RKO (cell line): ENCODE measurements around the gene COBLL1.
"Not testable (repeated sequence)": the region's sequence is repeated elsewhere in the genome, so short reads cannot be mapped to it uniquely, and the experiment has no call there.

Source experiments
- DNase-seq: peaks from one replicate; pipeline ENCODE4 v3.0.0-alpha.2; 2016; ENCODE audit warnings: low spot score

The COBLL1 gene

GRCh38 chr2:164841719-164842623 is at the start of gene COBLL1:
Gene COBLL1, minus strand, starts transcription at chr2:164841823. Its CDS starts 627 bp downstream, at chr2:164841196.
- peak; percentile 55 for DNase-seq

- DNase-seq = no peak
Measured at GRCh38 chr2:164890544-164890943, 48.9 kb upstream of the COBLL1 start.

DNA sequence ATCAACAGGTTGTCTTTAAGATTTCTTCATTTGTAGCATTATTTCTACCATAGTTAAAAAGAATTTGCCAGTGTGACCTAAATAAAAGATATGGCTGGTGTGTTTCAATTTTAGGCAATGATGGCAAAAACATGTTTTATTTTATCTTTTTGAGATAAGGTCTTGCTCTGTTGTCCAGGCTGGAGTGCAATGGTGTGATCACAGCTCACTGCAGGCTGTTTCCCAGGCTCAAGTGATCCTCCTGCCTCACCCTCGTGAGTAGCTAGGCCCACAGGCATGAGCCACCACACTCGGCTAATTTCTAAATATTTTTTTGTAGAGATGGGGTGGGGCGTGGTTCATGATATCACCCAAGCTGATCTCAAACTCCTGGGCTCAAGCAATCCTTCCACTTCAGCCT is 47.0 kb upstream of the COBLL1 start:
- DNase-seq = no peak

DNA sequence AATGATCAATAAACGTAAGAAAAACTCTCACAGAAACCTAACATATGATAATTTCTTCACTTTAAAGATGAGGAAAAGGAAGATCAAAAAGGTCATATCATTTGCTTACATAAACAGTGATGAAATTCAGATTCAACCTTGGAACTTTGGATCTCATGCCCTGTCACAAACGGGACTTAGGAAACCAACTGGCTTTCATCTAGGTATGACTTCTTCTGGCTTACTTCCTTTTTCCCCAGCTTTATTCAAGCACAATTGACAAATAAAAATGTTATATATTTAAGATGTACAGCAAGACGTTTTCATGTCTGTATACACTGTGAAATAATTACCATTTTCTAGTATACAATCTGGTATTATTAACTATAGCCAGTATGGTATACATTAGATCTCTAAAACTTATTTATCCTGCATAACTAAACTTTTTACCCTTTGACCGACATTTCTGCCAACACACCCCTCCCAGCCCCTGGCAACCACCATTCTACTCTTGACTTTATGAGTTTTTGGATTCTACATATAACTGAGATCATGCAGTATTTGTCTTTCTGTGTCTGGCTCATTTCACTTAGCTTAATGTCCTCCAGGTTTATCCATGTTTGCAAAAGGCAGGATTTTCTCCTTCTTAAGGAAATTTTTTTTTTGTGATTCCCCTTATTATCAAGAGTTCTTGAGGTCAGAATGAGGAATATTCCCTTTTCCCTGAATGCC is 46.0 kb upstream of the COBLL1 start:
- DNase-seq = no peak

DNA sequence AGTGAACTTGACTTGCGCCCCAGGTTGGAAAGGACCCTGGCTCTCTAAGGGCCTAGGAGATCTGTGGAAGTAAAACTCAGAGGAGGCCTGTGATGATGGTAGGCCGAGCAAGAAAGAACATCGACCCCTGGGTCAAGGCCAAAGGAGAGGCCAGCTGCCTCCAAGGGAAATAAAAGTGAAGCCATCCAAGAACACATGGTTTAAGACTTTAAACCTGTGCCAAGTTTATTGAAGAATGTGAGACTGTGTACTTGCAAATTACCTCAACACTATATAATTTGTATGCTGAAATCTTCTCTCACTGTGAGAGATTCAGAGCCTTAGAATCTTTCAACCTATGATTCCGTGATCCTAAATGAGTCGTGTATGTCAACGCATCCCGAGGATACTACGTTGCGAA is 40.7 kb upstream of the COBLL1 start:
- no peak for DNase-seq

- DNase-seq = no peak
Measured at GRCh38 chr2:164881524-164881923, 39.9 kb upstream of the COBLL1 start.

- no peak for DNase-seq
Measured at GRCh38 chr2:164879901-164880535, 38.4 kb upstream of the COBLL1 start.

DNA sequence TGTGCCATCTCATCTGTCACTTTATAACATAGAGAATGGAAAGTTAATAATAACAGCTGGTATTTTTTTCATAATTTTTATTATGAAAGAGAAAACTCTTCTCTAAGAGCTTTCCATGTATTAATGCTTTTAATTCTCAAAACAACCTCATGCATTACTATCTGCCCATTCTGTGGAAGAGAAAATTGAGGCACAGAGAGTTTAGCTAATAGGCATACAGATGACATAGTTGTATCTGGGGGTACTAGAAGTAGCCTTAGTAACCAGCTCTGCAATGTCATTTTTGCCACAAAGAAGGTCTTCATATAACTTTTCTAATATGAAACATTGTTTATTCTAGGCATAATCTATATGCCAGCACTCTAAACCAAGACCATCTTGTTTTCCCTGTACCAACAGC is 36.3 kb upstream of the COBLL1 start:
- no peak for DNase-seq

DNA sequence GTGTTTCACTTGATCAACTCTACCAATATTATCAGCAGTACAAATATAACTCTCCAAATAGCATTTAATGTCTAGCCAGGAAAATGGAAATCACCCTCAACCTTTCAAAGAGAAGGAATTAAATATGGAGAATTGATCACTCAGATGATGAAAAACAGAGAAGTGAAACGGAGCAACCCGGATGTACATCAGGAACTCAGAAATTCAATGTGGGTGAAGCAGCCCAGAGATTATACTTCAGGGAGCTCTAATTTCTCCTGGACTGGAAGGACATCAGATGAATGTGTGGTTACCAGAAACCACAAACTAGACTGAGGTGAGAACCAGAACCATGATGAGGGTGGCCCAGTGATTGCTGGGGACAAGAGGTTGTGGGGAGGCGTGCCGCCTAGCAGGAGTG is 35.5 kb upstream of the COBLL1 start:
- no peak for DNase-seq

DNA sequence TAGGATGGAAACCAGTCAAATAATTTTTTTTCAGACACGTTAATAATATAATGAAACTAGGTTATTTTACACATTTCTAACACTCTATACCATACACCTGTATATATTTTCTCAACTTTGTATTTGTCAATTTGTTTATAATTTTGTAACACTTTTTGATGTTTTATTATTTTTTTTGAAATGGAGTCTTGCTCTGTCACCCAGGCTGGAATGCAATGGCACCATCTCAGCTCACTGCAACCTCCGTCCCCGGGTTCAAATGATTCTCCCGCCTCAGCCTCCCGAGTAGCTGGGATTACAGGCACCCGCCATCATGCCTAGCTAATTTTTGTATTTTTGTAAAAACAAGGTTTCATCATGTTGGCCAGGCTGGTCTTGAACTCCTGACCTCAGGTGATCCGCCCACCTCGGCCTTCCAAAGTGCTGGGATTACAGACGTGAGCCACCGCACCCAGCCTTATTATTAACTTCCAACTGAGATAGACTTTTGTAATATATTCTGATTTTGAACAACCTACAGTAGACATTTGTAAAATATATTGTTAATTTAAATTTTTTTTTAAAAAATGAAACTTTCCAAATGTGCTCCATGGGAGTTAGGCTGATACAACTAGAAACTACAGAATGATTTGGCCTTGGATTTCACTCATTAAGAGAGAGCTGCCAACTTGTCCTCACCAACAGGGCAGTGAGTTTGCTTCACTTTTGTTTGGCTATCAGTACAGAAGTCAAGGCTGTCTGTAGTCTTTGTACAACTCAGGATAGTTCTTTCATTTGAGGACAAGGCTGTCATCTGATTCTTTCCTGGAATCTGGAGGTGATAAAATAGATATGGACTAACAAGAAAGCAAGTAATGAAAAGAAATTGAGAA is 33.9 kb upstream of the COBLL1 start:
- DNase-seq = no peak

DNA sequence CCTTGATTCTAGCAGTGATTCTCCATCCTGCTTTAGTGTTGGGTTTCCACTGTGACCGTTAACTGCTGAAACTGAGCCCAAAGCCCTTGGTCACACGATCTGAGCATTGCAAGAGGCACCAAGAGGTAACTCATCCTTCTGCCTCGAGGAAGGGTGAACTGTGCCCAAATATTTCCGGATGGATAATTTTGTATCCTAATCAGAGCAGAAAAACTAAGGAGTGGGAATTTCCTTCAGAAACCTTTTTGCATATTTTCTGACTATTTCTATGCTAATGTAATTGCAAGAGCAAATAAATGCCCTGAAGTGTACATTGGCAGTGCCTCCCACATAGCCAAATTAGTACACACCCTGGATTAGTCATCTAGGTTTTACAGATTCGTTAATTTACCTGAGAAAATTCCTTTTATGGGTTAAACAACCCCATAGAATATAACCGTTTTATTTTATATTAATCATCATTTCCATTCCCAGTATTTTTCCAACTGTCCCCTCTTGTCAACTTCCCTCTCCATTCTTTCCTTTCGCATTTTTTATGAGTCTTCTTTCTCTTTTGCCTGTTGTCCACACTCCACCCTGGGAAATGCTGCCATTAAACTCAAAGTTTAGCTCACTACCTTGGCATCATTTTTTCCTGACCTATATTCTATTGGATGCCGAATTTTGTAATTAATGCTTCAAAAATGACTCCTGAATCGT is 31.7 kb upstream of the COBLL1 start:
- no peak for DNase-seq

DNA sequence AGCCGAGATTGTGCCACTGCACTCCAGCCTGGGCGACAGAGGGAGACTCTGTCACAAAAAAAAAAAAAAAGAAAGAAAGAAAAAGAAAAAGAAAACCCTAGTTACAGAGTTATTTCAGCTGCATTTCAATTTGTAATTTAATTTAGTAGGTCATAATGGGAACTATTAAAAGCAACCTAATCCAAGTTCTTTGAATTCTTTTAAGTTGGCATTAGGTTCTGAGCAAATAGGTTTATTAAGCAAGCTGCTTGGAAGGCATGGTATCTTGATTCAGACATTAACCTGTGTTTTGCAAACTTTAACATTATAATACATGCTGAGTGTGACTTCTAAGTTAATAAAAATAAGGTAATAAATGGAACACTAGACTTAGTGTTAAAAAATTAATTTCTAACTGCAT is 29.8 kb upstream of the COBLL1 start:
- DNase-seq = no peak

DNA sequence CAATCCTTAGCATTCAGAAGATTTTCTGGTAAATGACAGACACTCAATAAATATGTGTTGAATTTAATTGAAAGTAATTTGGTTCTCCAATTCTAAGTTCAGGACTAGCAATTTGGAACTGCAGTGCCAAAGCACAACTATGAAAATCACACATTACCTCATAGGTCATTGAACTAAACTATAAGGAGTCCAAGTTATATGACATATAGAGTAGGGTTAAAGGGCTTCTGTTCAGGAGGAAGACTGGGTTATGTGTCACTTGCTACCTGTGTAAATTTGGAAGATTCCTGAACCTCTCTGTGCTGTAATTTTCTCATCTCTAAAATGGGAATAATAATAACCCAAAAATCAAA is 27.8 kb upstream of the COBLL1 start:
- DNase-seq = no peak

DNA sequence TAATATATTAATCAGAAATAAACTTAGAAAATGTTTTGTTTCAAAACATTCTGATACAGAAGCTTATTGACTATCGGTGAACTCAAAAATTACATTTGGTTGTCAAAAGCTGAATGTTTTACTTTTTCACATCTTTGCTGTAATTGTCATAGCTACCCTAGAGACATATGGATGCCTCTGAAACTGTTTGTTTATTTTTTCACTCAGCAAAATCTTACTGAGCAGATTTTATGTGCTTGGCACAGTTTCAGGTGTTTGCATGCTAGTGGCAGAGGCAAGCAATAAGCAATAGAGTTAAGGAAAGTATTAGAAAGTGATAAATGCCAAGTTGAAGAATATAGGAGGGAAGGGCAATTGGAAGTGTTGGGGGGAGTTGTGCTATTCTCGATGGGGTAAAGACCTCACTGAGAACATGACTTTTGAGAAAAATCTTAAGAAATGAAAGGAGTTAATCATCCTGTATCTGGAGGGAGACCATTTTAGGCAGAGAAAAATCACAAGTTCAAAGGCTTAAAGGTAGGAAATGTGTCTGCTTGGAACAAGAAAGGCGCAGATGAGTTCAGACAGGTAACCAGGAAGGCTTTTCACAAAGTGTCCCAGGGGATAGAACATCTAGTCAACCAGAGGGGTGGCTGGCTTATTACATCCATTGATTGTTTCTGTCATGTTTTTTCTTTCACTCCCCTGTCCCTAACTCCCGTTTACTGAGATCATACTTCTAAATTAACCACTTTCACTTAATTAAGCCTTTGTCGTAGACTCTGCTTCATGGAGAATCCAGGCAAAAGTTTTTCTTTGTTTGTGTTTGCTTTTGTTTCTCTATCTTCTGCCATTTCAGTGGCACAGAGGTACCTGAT is 27.2 kb upstream of the COBLL1 start:
- no peak for DNase-seq

DNA sequence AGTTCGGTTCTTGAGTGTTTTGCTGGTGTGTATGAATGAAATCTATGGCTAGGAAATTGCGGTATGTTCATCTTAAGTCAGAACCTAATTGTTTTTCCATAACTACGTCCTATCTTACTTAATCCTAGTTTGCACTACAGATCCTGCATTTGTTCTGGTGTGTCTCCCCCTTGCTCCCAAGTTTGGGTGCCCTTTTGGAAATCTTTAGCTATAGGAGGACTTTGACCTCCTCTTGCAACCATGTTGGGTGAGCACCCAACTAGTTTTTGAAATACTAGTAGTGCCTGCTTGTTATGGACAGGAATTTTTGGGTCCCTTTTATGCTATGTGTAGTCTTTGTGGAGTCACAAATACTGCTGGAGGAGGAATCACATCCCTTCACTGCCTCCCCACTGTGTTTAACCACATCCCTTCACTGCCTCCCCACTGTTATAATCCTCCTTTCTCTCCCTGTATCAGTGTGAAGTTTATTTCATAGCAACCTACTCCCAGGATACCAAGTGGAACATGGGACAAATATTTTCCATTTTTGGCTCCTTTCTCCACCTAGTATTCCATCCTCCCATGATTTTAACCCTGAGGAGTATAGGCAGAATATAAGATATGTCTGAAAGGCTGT is 26.3 kb upstream of the COBLL1 start:
- DNase-seq = no peak

- DNase-seq = not testable (repeated sequence)
Measured at GRCh38 chr2:164866381-164866780, 24.8 kb upstream of the COBLL1 start.

DNA sequence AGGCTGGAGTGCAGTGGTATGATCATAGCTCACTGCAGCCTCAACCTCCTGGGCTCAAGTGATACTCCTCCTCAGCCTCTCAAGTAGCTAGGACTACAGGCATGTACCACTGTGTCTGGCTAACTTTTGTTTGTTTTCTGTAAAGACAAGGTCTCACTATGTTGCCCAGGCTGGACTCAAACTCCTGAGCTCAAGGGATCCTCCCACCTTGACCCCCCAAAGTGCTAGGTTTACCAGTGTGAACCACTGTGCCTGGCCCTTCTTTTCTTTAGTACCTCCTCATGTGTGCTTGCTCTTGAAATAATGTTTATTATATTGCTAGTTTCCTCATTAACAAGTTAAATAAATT is 19.0 kb upstream of the COBLL1 start:
- DNase-seq = no peak

- DNase-seq = not testable (repeated sequence)
Measured at GRCh38 chr2:164859906-164860693, 18.5 kb upstream of the COBLL1 start.

- no peak for DNase-seq
Measured at GRCh38 chr2:164859251-164859818, 17.7 kb upstream of the COBLL1 start.
